ENCODE measurements around the gene IBTK.

- TF ChIP-seq FOXP2 (optimal IDR thresholded peaks at IDR 0.05; ENCODE audit: control extremely low read depth, extremely low read length, insufficient read depth) (no peak), POLR2AphosphoS5 (IDR thresholded peaks at IDR 0.05; ENCODE audit: borderline replicate concordance, low read depth, low read length) (no peak)
These were observed 43.5 kb downstream of the IBTK start for GRCh38 chr6:82204020-82204419.

Data from SK-N-MC (cell line).